GM19099 (cell line): Measurements from ENCODE around the gene MYO1D.

Source experiments
- POLR2A ChIP-seq: IDR thresholded peaks from 3 replicates; pipeline ENCODE4 v1.6.1; 2011; ENCODE audit warnings: low read depth; ENCODE audit not compliant: insufficient read length; ENCODE audit errors: extremely low read depth

MYO1D gene

DNA sequence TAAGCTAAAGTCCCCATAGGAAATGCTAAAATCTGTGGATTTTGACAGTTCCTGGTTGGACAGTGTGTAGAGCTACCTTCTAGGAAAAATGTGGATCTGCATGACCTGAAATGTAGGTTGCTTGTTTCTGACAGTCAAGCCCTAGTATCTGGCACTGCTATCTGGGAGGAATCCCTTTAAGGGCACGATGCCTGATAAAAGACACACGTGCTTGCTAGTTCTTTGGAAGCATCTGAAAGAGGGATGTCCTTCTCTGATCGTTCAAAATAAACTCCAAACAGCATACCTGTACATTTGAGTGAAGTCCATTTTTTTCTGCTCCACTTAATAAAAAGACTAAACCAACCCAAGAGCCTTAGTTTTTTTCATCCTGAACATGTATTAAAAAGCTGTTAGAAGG lies 288.8 kb downstream of the MYO1D start:
- no peak for TF ChIP-seq POLR2A

DNA sequence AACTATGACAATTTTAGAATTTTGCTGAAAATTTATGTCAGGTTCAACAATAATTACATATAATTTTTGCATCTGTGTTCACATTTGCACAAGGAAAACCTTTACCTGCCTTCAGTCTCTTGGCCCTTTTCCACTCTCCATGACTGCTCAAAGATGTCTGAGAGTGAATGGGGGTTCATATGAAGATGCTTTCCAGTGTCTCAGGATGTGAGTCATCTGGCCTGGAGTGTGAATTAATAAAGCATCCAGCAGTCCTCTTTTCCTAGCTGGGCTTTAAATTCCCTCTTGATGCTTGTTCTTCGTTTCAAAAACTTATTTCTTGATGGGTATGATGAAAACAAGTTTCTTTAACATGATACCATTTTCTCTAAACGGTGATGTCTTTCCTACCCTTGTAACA lies 290.3 kb downstream of the MYO1D start:
- TF ChIP-seq POLR2A = no peak

DNA sequence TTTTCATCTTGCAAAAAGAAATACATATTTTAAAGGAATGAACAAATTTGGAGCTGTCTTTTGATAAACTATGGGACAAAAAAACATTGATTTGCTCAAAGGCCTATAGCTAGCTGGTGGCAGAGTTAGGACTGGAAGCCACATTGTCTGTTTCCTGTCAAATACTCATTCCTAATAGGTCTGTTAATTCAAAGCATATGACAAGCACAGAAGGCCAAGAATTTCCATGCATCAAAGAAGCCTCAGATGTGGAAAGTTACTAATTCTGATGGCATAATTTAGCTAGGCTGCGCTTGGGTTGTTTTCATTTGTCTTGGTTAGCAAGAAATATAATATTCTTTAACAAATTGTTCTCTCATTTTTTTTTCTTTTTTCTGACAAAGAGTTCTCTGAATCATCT lies 292.1 kb downstream of the MYO1D start:
- TF ChIP-seq POLR2A = no peak

DNA sequence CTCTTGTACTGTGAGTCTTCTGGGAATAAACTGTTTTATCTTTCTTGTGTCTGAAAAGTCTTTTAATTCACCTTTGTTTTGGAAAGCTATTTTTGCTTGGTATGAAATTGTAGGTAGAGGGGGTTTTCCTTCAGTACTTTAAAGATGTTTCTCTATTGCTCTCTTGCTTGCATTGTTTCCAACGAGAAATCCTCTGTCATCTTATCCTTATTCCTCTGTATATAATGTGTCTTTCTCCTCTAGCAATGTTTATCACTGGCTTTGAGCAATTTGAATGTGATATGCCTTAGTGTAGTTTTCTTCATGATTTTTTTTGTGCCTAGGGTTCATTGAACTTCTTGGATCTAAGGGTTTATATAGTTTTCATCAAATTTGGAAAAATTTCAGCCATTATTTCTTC lies 293.9 kb downstream of the MYO1D start:
- TF ChIP-seq POLR2A = no peak

DNA sequence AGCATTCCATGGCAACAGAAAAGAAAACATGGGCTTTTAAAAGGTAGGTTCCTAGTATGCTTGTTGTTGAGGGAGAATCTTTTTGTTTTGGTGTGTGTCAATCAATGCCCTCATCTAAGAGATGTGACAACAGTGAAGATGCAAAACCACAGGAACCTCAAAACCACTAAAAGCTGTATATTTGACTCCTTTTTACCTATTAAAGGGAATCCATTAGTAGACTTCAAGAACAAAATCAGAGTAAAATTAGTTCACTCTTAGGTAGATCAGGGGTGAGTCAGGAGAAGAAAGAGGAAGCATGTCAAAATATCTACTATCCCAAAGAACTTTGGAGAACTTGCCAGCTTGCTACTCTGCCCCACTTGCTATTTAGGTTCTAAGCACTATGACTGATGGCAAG lies 301.1 kb downstream of the MYO1D start:
- TF ChIP-seq POLR2A = no peak

- no peak for TF ChIP-seq POLR2A
Observed at GRCh38 chr17:32570081-32570396, 306.9 kb downstream of the MYO1D start.

- no peak for TF ChIP-seq POLR2A
Observed at GRCh38 chr17:32569171-32570080, 307.5 kb downstream of the MYO1D start.

GRCh38 chr17:32568705-32569104 lies 308.2 kb downstream of the MYO1D start:
- TF ChIP-seq POLR2A = no peak

GRCh38 chr17:32567511-32567910 lies 309.4 kb downstream of the MYO1D start:
- no peak for TF ChIP-seq POLR2A

GRCh38 chr17:32567086-32567485 lies 309.8 kb downstream of the MYO1D start:
- TF ChIP-seq POLR2A = no peak

DNA sequence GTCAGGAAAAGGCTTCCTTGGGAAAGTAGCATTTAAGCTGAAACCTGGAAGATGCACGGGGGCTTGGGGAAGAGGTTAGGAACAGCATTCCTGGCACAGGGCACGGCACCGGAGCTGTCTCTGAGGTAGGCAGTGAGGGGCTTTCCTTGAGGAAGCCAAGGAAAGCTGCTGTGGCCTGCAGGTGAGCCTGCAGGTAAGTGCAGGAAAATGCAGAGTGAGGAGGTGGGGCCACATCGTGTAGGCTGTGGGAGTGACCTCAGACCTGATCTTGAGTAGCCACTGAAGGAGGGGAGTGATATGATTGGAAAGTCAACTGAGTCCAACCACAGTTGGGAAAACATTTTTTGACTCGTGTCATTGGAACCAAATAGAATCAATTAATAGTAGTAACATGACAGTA lies 310.6 kb downstream of the MYO1D start:
- TF ChIP-seq POLR2A = no peak

- no peak for TF ChIP-seq POLR2A
Observed at GRCh38 chr17:32565401-32565800, 311.5 kb downstream of the MYO1D start.

- TF ChIP-seq POLR2A = no peak
Observed at GRCh38 chr17:32564325-32564724, 312.6 kb downstream of the MYO1D start.

DNA sequence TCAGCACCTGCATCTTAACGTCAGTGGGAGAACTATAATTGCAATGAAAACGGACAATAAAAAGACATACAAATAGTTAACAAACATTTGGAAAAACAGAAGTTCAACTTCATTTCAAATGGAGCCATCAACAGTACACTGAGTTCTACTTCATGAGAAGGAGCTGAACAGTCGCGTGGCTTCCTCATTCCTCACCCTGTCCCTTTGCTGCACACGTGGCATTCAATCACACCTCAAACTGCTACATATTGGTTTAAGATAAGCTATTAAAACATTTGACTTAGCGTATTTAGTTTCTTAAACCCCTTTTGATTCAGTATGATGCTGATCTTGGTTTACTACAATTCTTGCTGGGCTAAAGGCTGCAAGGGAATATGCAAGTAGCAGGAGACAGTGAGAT lies 313.3 kb downstream of the MYO1D start:
- no peak for TF ChIP-seq POLR2A

- TF ChIP-seq POLR2A = no peak
Observed at GRCh38 chr17:32558997-32559650, 317.8 kb downstream of the MYO1D start.

DNA sequence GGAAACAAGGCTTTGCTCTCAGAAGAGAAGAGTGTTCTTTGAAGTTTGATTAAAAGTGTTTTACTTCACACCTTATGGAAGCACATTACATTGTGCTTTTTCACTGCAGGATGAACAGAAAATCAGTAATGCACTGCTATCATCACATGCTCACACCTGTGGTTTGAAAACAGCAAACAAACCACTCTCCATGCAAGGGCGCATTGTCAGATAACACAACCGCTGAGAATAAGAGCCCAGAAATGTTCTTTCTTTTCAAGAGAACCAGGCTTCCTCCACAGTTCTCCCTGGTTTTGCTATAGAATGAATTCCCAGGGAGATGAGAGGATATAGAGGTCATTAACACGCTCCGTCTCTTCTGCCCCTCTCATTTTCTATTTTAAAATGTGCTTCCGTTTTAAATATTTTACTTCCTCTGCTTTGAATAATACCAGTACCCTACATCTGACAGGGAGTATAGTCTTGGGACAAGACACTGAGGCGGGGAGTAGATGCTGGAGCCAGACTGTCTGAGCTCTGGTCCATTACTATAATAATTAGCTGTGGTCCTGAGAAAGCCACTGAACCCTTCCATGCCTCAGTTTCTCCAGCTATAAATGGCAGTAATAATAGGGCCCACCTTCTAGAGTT lies 318.5 kb downstream of the MYO1D start:
- TF ChIP-seq POLR2A = no peak
